Measurements from ENCODE around the gene MACROD1.

DNA sequence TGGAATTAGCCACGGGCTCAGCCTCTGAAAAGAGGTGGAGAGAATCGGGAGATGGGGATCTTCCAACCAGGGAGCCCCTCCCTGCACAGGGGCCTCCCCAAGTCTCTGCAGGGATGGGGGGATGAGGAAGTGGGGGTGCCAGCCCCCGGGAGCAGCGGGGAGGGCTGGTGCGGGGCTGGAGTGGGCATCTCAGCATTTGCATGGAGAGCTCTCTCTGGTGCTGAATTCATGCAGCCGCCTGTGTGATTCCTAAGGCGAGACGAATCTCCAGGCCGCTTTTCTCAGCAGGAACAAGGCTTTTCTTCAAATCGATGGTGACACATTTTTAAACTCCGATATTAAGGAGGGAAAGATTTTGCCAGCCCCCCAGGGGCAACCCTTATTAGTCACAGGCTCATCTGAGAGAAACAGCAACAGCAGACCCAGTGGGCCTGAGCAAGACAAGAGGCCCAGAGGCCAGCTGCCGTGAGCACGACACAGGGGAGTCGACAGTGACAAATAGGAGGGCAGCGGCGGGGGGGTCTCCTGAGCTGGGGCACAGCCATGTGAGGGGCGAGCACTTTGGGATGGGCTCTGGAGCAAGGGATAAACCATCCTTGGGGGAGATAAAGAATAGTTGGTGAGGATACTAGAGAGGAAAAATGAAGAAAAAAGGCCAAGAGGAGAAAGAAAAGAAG, 29.0 kb downstream of the MACROD1 start:
- TF ChIP-seq CTCF (IDR thresholded peaks at IDR 0.05) (no peak), EP300 (IDR thresholded peaks at IDR 0.05) (no peak)

Data from suprapubic skin (tissue), 3 donors.